Measurements from ENCODE around the gene CMIP.

GRCh38 chr16:81602792-81603191 lies 158.2 kb downstream of the CMIP start:
- no peak for TF ChIP-seq POLR2A (IDR thresholded peaks at IDR 0.05)
- no peak for TF ChIP-seq CTCF (IDR thresholded peaks at IDR 0.05)

Data from prostate gland (tissue), 2 donors.